ENCODE measurements around the gene RPS16.

The RPS16 gene

GRCh38 chr19:39388657-39389056 is 47.1 kb downstream of the RPS16 start:
- DNase-seq (ENCODE audit: low read depth), result no peak

GRCh38 chr19:39386557-39386956 is 49.2 kb downstream of the RPS16 start:
- no peak for DNase-seq (ENCODE audit: low read depth)

DNA sequence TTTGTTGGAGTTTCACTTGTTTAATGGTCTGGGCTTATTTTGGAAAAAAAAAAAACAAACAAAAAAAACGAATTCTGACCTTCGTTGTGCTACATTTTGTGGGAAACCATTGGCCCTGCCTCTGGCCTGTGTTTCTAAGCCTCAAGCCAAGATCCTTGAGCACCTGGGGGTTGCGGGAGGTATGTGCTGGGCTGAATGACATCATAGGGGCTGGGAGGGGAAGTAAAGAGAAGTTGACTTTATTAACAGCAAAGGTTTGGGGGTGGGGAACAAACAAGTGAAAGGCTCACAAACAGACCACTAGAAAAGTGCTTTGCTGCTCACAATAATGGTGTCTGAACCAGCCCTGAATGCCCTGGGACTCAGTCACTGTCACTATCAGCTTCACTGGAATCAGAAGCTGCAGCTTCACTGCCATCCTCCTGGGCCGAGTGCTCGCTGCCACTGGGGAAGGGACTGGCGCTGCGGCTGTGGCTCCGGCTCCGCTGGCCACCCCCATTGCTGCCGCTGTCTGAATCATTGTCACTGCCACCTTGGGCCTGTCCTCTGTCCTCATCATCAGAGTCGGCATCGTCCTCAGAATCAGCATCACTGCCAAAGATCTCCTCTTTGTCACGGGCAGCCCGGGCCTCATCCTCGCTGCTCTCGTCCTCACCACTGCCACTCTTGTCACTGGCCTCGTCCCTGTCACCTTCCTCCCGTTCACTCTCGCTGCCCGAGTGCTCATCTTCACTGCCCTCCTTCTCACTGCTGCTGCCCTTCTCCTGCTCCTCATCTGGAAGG is 49.9 kb downstream of the RPS16 start:
- DNase-seq (ENCODE audit: low read depth), result no peak

DNA sequence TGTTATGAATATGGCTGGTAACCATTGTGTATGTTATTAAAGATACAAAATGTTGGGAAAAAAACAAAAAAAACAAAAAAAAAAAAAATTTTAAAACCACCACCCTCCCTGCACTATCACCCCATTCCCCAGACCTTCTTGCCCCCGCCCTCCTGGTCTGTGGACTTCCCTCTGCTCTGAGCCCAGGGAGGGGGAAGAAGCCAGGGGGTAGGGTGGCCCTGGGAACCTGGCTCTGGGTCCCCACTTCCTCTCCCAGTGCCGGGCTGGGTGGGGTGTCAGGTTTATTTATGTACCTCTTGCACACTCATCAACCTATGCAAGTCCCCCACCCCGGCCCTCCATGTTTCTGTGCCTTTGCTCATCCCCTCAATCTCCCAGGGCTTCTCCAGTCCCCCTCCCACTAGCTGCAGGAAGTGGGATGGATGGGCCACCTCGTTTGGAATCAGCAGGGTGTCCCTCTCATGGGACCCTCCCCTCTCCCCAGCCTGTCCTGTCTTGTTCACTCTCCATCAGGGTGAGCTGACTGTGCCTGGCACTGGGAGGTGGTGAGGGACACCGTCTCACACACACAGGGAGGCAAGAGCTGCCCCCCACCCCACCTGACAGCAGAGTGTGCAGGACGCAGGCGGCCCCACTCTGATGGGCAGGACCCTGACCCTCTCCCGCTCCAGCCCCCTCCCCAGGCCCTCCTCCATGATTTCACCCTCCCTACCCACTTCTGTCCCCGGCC is 50.7 kb downstream of the RPS16 start:
- DNase-seq (ENCODE audit: low read depth), result no peak
